ENCODE measurements around the gene ZSCAN12. TPM values are rescaled to one million over a fixed set of nuclear protein-coding genes. Genes with fewer than 3 reads are reported as not detected.

Gene ZSCAN12
- total RNA-seq, 4 donors from 2014 or later: 1.2 to 6.2 (median 3.5) TPM

DNA sequence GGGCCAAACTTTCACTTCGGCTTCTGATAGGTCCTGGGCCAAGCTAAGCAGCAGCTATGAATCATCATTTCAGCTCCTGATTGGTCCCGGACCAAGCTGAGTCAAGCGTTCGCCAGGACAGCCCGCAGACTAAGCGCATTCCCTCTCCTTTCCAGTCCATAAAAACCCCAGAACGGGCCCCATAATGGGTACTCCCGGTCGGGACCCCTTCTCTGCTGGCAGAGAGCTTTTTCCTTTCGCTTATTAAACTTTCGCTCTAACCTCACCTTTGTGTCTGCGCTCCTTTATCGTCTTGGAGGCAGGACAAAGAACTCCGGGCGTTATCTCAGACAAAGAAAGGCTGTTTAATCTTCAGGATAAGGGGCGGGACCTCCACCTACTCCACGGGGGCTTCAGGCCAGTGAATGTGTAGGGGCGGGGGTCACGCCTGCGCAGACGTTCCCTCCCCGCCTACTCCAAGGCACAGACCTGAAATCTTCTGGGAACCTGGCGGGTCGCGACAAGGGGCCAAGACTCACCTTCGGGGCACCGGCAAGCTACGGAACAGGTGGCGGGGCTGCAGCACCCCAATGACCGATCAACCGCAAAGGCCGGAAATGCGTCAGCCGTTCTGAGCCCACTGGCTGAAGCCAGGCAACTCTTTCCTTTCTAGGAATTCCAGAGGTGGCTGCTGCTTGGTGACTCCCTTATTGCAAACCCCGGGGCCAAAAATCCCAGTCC is 63.8 kb downstream of the ZSCAN12 start, which contains the start of gene ZSCAN31:
Gene ZSCAN31, minus strand, starts transcription at position 585 of the 720 bp plus-strand sequence. CDS start 6,465 bp downstream, outside the sequence.
- Histone ChIP-seq H3K27ac (peak within 1 kb of the TSS; percentile 96 to 98 (median 96)), H3K9me3 (peaks cover 0 to 3% of the 10 kb centered on the region in 2 donors), H3K27me3 (no peaks in the 10 kb centered on the region), H3K4me3 (peak within 1 kb of the TSS; percentile 52 to 76 (median 63)), H3K4me1 (peaks cover 6 to 24% (median 15%) of the 10 kb centered on the region in 4 donors), H3K36me3 (no peaks in the 10 kb centered on the region)
- peak; percentile 96 for DNase-seq
- in situ Hi-C loops (cut with MboI; ENCODE audit: low pct_ligation_motif_present in 1 of 4, low pct_unique_long_range_greater_than_20kb in 1 of 4, low sequenced_read_pairs in 3 of 4): loop anchor here in 1 of 4 donors (25.0 kb wide), 1 partner anchor 1173 kb away; no protein-coding TSS in a partner anchor
- TF ChIP-seq EP300 (IDR thresholded peaks at IDR 0.05; ENCODE audit: low read depth) (no peak), POLR2AphosphoS5 (IDR thresholded peaks at IDR 0.05) (peak; percentile 73 to 96 (median 94)), POLR2A (IDR thresholded peaks at IDR 0.05) (peak; percentile 98)
- TF ChIP-seq, protein P1, sequence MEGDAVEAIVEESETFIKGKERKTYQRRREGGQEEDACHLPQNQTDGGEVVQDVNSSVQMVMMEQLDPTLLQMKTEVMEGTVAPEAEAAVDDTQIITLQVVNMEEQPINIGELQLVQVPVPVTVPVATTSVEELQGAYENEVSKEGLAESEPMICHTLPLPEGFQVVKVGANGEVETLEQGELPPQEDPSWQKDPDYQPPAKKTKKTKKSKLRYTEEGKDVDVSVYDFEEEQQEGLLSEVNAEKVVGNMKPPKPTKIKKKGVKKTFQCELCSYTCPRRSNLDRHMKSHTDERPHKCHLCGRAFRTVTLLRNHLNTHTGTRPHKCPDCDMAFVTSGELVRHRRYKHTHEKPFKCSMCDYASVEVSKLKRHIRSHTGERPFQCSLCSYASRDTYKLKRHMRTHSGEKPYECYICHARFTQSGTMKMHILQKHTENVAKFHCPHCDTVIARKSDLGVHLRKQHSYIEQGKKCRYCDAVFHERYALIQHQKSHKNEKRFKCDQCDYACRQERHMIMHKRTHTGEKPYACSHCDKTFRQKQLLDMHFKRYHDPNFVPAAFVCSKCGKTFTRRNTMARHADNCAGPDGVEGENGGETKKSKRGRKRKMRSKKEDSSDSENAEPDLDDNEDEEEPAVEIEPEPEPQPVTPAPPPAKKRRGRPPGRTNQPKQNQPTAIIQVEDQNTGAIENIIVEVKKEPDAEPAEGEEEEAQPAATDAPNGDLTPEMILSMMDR (IDR thresholded peaks at IDR 0.05): peak in 1 of 5 experiments; percentile 5
- WGBS, 2 donors (ENCODE audit: low coverage in 1 of 2): 1% methylated on average over 30 of the region's 35 CpGs; no CpG with 5 or more reads in 1 of the 2 donors
- intact Hi-C loops (cut with DNase I; ENCODE audit: low total_unique reads): loop anchor here (10.0 kb wide), 1 partner anchor 51 kb away; the partner anchor contains the start of gene PGBD1

DNA sequence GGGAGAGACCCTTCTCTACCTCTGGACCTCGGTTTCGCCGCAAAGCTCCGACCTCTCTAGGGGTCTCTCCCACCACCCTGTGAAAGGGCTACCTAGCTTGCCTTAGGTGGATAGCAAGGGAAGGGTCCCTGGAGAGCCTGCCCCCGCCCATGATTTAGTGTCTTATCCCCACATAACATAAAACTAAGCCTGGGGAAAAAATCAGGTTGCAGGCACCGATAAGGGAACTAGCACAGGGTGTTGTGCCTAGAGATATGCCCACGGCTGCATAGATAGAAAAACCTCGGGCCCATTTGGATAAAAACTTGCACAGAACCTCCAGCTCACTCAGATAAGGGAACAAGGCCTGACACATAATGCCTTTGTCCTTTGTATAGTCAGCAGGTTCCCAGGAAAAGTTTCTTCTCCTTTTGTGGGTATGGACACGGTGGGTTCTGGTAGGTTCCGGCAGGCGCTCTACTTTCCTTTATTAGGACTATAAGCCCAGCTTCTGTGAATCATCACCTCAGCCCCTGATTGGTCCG is 64.4 kb downstream of the ZSCAN12 start:
- TF ChIP-seq, protein P1 (IDR thresholded peaks at IDR 0.05): no peak
- TF ChIP-seq EP300 (IDR thresholded peaks at IDR 0.05; ENCODE audit: low read depth) (no peak), POLR2A (IDR thresholded peaks at IDR 0.05) (no peak), POLR2AphosphoS5 (IDR thresholded peaks at IDR 0.05) (no peak)
- Histone ChIP-seq H3K27me3 (no peaks in the 10 kb centered on the region), H3K4me1 (peaks cover 6 to 24% (median 15%) of the 10 kb centered on the region in 4 donors), H3K9me3 (peaks cover 0 to 3% of the 10 kb centered on the region in 2 donors), H3K27ac (peak overlapping the region; percentile 96 to 98 (median 96)), H3K36me3 (no peaks in the 10 kb centered on the region), H3K4me3 (peak overlapping the region in 3 of 4 donors; percentile 59 to 76 (median 67))
- in situ Hi-C loops (cut with MboI; ENCODE audit: low pct_ligation_motif_present in 1 of 4, low pct_unique_long_range_greater_than_20kb in 1 of 4, low sequenced_read_pairs in 3 of 4) (loop anchor here in 1 of 4 donors (25.0 kb wide), 1 partner anchor 1173 kb away; no protein-coding TSS in a partner anchor), intact Hi-C loops (cut with DNase I; ENCODE audit: low total_unique reads) (loop anchor here (10.0 kb wide), 1 partner anchor 50 kb away; the partner anchor contains the start of gene PGBD1)
- 40 to 53% methylated on average over 6 to 12 of the region's 12 CpGs for WGBS, 2 donors (ENCODE audit: low coverage in 1 of 2)
- DNase-seq: no peak

DNA sequence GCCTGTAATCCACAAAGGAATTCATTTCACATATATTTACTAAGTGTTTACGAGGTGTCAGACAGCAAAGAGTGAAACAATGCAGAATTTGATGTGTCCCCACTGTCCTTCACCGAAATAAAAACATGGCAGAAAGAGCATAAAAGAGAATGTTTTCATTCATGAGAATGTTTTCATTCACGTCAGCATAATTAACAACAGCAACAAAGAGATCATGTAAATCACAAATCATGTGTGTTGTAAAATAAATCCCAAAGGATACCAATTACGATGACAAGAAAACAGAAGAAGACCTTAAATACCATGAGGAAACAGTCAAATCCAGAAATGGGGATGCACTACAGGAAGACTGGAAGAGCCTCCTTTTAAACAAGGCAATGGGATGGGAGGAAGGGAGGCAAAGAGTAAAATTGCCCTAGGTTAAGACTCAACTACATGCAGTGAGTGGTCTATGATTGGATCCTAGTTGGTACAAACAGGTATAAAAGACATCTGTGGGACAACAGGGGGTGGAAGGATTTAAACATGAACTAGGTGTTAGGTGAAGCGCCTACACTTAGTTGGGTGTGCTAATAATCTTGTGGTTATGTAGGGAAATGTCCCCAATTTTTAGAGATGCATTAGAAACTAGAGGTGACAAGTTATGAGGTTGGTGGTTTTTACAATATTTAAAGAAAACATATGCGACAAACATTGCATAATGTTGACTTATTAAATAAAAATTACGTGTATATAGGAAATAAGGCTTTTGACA is 65.1 kb downstream of the ZSCAN12 start:
- 75 to 81% methylated on average over 6 to 7 of the region's 7 CpGs for WGBS, 2 donors (ENCODE audit: low coverage in 1 of 2)
- Histone ChIP-seq H3K36me3 (no peaks in the 10 kb centered on the region), H3K9me3 (peaks cover 0 to 3% of the 10 kb centered on the region in 2 donors), H3K27me3 (no peaks in the 10 kb centered on the region), H3K27ac (peak overlapping the region; percentile 96 to 98 (median 96)), H3K4me3 (peak overlapping the region in 3 of 4 donors; percentile 59 to 76 (median 67)), H3K4me1 (peaks cover 6 to 24% (median 15%) of the 10 kb centered on the region in 4 donors)
- no peak for DNase-seq
- intact Hi-C loops (cut with DNase I; ENCODE audit: low total_unique reads): loop anchor here (10.0 kb wide), 1 partner anchor 50 kb away; the partner anchor contains the start of gene PGBD1
- in situ Hi-C loops (cut with MboI; ENCODE audit: low pct_ligation_motif_present in 1 of 4, low pct_unique_long_range_greater_than_20kb in 1 of 4, low sequenced_read_pairs in 3 of 4): loop anchor here in 1 of 4 donors (25.0 kb wide), 1 partner anchor 1172 kb away; no protein-coding TSS in a partner anchor
- no peak for TF ChIP-seq POLR2A (IDR thresholded peaks at IDR 0.05)
- TF ChIP-seq, protein P1 (IDR thresholded peaks at IDR 0.05): no peak
- TF ChIP-seq EP300 (IDR thresholded peaks at IDR 0.05; ENCODE audit: low read depth): no peak
- TF ChIP-seq POLR2AphosphoS5 (IDR thresholded peaks at IDR 0.05): no peak
